Measurements from ENCODE around the gene NOTCH1.

The NOTCH1 gene

DNA sequence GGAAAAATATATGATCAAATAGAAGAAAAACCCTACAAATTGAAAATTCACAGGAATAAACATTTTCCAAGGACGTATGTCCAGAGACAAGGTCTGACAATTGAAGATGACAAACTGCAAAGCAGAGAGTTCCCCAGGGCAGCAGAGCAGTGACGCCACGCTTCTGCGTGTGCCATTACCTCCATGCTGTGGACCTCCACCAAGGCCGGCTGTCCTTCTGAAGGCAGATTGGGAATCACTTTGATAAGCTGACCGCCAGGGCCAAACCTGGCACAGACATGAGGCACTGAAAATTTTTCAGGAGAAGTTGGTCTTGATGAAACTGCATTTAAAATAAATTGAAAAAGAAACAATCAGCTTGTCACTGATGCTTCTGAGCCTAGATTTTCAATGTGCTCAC lies 81.6 kb downstream of the NOTCH1 start:
- peak; percentile 25 for DNase-seq (ENCODE audit: low spot score)
- TF ChIP-seq, protein P1, sequence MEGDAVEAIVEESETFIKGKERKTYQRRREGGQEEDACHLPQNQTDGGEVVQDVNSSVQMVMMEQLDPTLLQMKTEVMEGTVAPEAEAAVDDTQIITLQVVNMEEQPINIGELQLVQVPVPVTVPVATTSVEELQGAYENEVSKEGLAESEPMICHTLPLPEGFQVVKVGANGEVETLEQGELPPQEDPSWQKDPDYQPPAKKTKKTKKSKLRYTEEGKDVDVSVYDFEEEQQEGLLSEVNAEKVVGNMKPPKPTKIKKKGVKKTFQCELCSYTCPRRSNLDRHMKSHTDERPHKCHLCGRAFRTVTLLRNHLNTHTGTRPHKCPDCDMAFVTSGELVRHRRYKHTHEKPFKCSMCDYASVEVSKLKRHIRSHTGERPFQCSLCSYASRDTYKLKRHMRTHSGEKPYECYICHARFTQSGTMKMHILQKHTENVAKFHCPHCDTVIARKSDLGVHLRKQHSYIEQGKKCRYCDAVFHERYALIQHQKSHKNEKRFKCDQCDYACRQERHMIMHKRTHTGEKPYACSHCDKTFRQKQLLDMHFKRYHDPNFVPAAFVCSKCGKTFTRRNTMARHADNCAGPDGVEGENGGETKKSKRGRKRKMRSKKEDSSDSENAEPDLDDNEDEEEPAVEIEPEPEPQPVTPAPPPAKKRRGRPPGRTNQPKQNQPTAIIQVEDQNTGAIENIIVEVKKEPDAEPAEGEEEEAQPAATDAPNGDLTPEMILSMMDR (IDR thresholded peaks at IDR 0.05; ENCODE audit: extremely low read depth, insufficient read depth, missing control alignments) = no peak

DNA sequence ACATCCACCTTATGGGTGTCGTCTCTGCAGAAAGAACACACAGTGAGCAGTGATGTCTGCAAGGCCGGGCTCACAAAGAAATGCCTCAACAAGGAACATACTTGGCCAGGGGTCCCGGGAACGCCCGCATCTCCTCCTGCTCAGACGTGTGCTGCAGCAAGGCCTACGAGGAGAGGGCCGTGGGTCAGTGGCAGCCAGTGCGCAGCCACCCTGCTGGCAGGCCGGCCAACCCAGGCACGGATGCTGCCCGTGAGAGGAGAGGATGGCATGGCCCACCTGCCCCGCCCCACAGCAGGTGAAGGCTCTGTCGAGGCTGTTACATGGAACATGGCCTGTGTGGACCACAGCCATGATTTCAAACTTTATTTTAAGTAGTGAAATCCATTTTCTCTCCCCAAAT lies 82.3 kb downstream of the NOTCH1 start:
- DNase-seq (ENCODE audit: low spot score) = no peak
- in situ Hi-C loops (cut with MboI; ENCODE audit: low pct_unique_long_range_greater_than_20kb, low sequenced_read_pairs, unreplicated experiment) = no loop called here
- TF ChIP-seq, protein P1 (IDR thresholded peaks at IDR 0.05; ENCODE audit: extremely low read depth, insufficient read depth, missing control alignments) = no peak

More for the DNA sequence above, 81.6 kb downstream of the NOTCH1 start:
- in situ Hi-C loops (cut with MboI; ENCODE audit: low pct_unique_long_range_greater_than_20kb, low sequenced_read_pairs, unreplicated experiment) = no loop called here

DNA sequence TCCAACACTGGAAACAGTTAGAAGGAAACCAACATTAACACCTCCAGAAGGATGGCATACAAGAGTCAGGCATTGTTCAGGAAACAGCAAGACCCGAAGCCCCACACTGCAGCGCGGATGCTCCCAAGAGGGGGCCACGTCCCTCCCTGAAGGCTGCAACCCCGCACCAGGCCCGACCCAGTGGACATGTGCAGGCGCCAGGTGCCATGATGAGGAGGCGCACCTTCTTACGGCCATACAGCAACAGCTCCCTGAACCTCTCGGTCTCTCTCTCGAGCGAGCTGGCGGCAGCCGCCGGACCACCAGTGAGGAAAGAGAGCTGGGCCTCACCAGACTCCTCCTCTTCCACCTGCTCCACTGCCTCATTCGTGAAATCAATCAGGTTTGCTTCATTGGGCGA lies 83.2 kb downstream of the NOTCH1 start:
- in situ Hi-C loops (cut with MboI; ENCODE audit: low pct_unique_long_range_greater_than_20kb, low sequenced_read_pairs, unreplicated experiment) = no loop called here
- no peak for DNase-seq (ENCODE audit: low spot score)
- TF ChIP-seq, protein P1 (IDR thresholded peaks at IDR 0.05; ENCODE audit: extremely low read depth, insufficient read depth, missing control alignments) = no peak

DNA sequence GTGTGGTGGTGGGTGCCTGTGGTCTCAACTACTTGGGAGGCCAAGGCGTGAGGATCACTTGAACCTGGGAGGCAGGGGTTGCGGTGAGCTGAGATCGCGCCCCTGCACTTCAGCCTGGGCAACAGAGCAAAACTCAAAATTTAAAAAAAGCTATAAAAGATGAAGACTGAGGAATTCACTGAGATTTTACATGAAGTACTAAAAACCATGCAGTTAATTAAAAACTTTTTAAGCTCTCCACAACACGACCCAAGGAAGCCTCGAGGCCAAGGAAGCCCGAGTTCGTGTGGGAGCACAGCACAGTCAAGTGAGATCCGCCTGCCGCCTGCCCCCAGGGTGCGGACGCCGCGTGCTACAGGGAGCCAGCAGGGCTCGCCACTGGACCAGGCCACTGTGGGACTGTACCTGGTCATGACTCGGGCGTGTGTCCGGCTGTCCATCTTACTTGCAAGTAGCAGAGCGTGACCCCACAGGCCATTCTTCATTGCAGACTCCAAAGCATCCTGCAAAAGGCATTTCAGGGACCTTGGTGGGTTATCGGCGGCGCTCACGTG lies 85.0 kb downstream of the NOTCH1 start:
- no peak for DNase-seq (ENCODE audit: low spot score)
- TF ChIP-seq, protein P1 (IDR thresholded peaks at IDR 0.05; ENCODE audit: extremely low read depth, insufficient read depth, missing control alignments) = no peak
- in situ Hi-C loops (cut with MboI; ENCODE audit: low pct_unique_long_range_greater_than_20kb, low sequenced_read_pairs, unreplicated experiment) = no loop called here

DNA sequence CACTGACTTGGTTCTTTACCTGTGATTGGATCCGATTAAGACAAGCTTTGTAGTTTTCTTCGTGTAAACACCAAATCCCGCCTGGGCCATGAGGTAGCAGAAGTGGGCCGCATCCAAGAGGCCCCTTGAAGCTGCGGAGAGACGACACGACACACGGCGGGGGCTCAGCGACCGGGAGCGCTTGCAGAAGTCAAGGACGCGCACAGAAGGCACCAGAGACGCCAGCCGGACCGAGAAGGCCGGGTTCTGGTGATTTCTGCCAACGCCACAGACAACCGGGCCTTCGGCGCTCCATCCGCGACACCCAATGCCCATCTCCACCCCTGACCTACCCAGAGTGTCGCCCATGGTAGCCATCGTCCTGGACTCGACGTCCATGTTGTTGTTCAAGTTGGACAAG lies 86.4 kb downstream of the NOTCH1 start:
- no peak for DNase-seq (ENCODE audit: low spot score)
- in situ Hi-C loops (cut with MboI; ENCODE audit: low pct_unique_long_range_greater_than_20kb, low sequenced_read_pairs, unreplicated experiment) = no loop called here
- TF ChIP-seq, protein P1 (IDR thresholded peaks at IDR 0.05; ENCODE audit: extremely low read depth, insufficient read depth, missing control alignments) = no peak

DNA sequence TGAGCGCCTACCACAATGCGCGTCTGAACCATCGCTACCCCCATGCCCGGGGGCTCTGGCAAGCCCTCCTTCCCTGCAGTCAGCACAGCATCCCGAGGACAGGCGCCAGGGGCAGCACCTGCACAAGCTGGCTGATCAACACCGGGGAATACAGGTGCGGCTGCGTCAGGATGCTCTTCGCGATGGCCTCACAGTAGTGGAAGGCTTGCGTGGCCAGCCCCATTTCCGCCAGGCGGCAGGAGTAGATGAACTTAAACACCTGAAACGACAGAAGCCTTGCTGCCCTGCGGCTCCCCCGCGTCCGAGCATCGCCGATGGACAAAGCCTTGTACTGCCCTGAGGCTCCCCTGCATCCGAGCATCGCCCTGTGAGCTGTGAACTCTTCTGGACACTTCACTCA lies 88.5 kb downstream of the NOTCH1 start:
- in situ Hi-C loops (cut with MboI; ENCODE audit: low pct_unique_long_range_greater_than_20kb, low sequenced_read_pairs, unreplicated experiment) = no loop called here
- DNase-seq (ENCODE audit: low spot score) = no peak
- TF ChIP-seq, protein P1 (IDR thresholded peaks at IDR 0.05; ENCODE audit: extremely low read depth, insufficient read depth, missing control alignments) = no peak

DNA sequence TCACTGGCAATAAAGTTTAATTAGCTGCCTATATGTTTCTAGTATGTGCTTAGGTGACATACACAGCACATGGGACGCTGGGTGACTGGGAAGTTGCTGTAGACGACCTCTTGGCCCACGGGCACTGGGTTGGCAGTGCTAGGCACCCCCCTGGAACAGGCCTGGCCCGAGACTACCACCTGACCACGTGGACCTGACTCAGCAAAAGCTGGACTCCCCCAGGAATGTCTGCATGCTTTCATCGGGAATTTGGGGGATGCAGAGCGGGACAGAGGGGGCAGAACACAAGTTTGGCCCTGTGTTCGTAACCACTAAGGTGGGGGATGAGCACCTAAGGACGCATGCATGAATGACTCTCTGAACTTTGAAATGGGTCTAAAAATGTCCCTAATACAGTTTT lies 89.6 kb downstream of the NOTCH1 start:
- in situ Hi-C loops (cut with MboI; ENCODE audit: low pct_unique_long_range_greater_than_20kb, low sequenced_read_pairs, unreplicated experiment) = no loop called here
- DNase-seq (ENCODE audit: low spot score) = no peak
- TF ChIP-seq, protein P1 (IDR thresholded peaks at IDR 0.05; ENCODE audit: extremely low read depth, insufficient read depth, missing control alignments) = no peak

Data from GM13977 (cell line).